ENCODE results near the gene CHADL. TPM values are rescaled to one million over a fixed set of nuclear protein-coding genes. Genes with fewer than 3 reads are reported as not detected.

CHADL gene
- total and polyA plus RNA-seq, 4 experiments from 2014 or later: 0.10 to 1.0 (median 0.47) TPM

- Histone ChIP-seq H3K9me3 (ENCODE audit: control insufficient read depth in 1 of 2, low read length in 2 of 2) (no peaks in the 10 kb centered on the region), H3K27ac (ENCODE audit: low read depth, low read length) (peak within 1 kb of the TSS; percentile 85), H3K27me3 (ENCODE audit: insufficient read depth, low read length) (no peaks in the 10 kb centered on the region), H3K36me3 (ENCODE audit: insufficient read depth, low read length) (peaks cover 6% of the 10 kb centered on the region), H3K4me3 (ENCODE audit: low read length in 2 of 2) (peak within 1 kb of the TSS; percentile 73 to 95), H3K4me1 (ENCODE audit: insufficient read depth, low read length) (peaks cover 18% of the 10 kb centered on the region)
- intact Hi-C loops (cut with micrococcal nuclease): loop anchor here (1.0 to 5.0 kb wide), 6 partner anchors 8 to 568 kb away; partner anchors contain the start of genes MRTFA, RANGAP1, RBX1 and XPNPEP3
- peak; percentile 97 to 99 (median 98) for DNase-seq
- Mint-ChIP-seq H3K36me3 (peaks cover 10 to 18% of the 10 kb centered on the region in 2 donors), H3K4me3 (peak within 1 kb of the TSS; percentile 93 to 99 (median 96)), H3K4me1 (peaks cover 15 to 40% (median 23%) of the 10 kb centered on the region in 4 donors), H3K9me3 (no peaks in the 10 kb centered on the region), H3K27ac (peak within 1 kb of the TSS; percentile 84 to 97 (median 93)), H3K27me3 (peaks cover 3 to 6% of the 10 kb centered on the region in 2 donors)
- POLR2A ChIA-PET (ENCODE audit: partially characterized antibody): interaction anchor here (0.5 to 0.7 kb wide), 2 partner anchors 32 to 135 kb away, joined by 3 read pairs; no protein-coding TSS in a partner anchor
- CTCF ChIA-PET (ENCODE audit: partially characterized antibody): interaction anchor here (0.8 kb wide), 1 partner anchor 32 kb away, joined by 3 read pairs; no protein-coding TSS in a partner anchor
Measured at GRCh38 chr22:41204992-41205900, 35.5 kb downstream of the CHADL start, which contains the start of gene L3MBTL2. TSS of gene L3MBTL2 (plus strand) at chr22:41205312. CDS start at chr22:41205363, 51 bp downstream.

- H3K4me1 Mint-ChIP-seq: peaks cover 15 to 34% (median 21%) of the 10 kb centered on the region in 4 donors
Measured at GRCh38 chr22:41204066-41204465, 36.7 kb downstream of the CHADL start.

GRCh38 chr22:41203118-41203517 lies 37.6 kb downstream of the CHADL start:
- CTCF ChIA-PET (ENCODE audit: partially characterized antibody): no interaction called here
- Histone ChIP-seq H3K27me3 (ENCODE audit: insufficient read depth, low read length) (no peaks in the 10 kb centered on the region), H3K27ac (ENCODE audit: low read depth, low read length) (no peak overlapping the region), H3K9me3 (ENCODE audit: control insufficient read depth in 1 of 2, low read length in 2 of 2) (no peaks in the 10 kb centered on the region), H3K4me3 (ENCODE audit: low read length in 2 of 2) (no peak overlapping the region), H3K4me1 (ENCODE audit: insufficient read depth, low read length) (peaks cover 25% of the 10 kb centered on the region), H3K36me3 (ENCODE audit: insufficient read depth, low read length) (no peaks in the 10 kb centered on the region)
- H3K4me1 Mint-ChIP-seq: peaks cover 16 to 34% (median 24%) of the 10 kb centered on the region in 4 donors
- DNase-seq: no peak
- H3K9me3 Mint-ChIP-seq: no peaks in the 10 kb centered on the region
- peaks cover 3 to 6% of the 10 kb centered on the region in 2 donors for H3K27me3 Mint-ChIP-seq
- intact Hi-C loops (cut with micrococcal nuclease): no loop called here
- POLR2A ChIA-PET (ENCODE audit: partially characterized antibody): no interaction called here
- no peak overlapping the region for H3K27ac Mint-ChIP-seq
- no peak overlapping the region for H3K4me3 Mint-ChIP-seq
- peaks cover 4 to 8% of the 10 kb centered on the region in 2 donors for H3K36me3 Mint-ChIP-seq

More at GRCh38 chr22:41204066-41204465, 36.7 kb downstream of the CHADL start:
- H3K36me3 ChIP-seq (ENCODE audit: insufficient read depth, low read length): no peaks in the 10 kb centered on the region
- CTCF ChIA-PET (ENCODE audit: partially characterized antibody): no interaction called here
- peak overlapping the region in 4 of 8 donors; percentile 11 to 61 (median 40) for H3K4me3 Mint-ChIP-seq
- H3K27ac ChIP-seq (ENCODE audit: low read depth, low read length): no peak overlapping the region
- POLR2A ChIA-PET (ENCODE audit: partially characterized antibody): no interaction called here
- no peaks in the 10 kb centered on the region for H3K9me3 ChIP-seq (ENCODE audit: control insufficient read depth in 1 of 2, low read length in 2 of 2)
- H3K4me3 ChIP-seq (ENCODE audit: low read length in 2 of 2): no peak overlapping the region
- no peak for DNase-seq
- peaks cover 18% of the 10 kb centered on the region for H3K4me1 ChIP-seq (ENCODE audit: insufficient read depth, low read length)
- peaks cover 3 to 6% of the 10 kb centered on the region in 2 donors for H3K27me3 Mint-ChIP-seq
- intact Hi-C loops (cut with micrococcal nuclease): loop anchor here (2.0 kb wide), 3 partner anchors 83 to 567 kb away; partner anchors contain the start of genes MRTFA and RANGAP1
- peaks cover 4 to 11% of the 10 kb centered on the region in 2 donors for H3K36me3 Mint-ChIP-seq
- peak overlapping the region in 4 of 7 donors; percentile 49 to 90 (median 84) for H3K27ac Mint-ChIP-seq
- no peaks in the 10 kb centered on the region for H3K27me3 ChIP-seq (ENCODE audit: insufficient read depth, low read length)
- no peaks in the 10 kb centered on the region for H3K9me3 Mint-ChIP-seq

- Histone ChIP-seq H3K9me3 (ENCODE audit: control insufficient read depth in 1 of 2, low read length in 2 of 2) (no peaks in the 10 kb centered on the region), H3K27me3 (ENCODE audit: insufficient read depth, low read length) (no peaks in the 10 kb centered on the region), H3K36me3 (ENCODE audit: insufficient read depth, low read length) (no peaks in the 10 kb centered on the region), H3K4me3 (ENCODE audit: low read length in 2 of 2) (no peak overlapping the region), H3K27ac (ENCODE audit: low read depth, low read length) (no peak overlapping the region), H3K4me1 (ENCODE audit: insufficient read depth, low read length) (peaks cover 21% of the 10 kb centered on the region)
- CTCF ChIA-PET (ENCODE audit: partially characterized antibody): interaction anchor here (1.2 kb wide), 1 partner anchor 36 kb away, joined by 3 read pairs; no protein-coding TSS in a partner anchor
- no peak overlapping the region for H3K4me3 Mint-ChIP-seq
- intact Hi-C loops (cut with micrococcal nuclease): no loop called here
- peak overlapping the region in 1 of 7 donors; percentile 48 for H3K27ac Mint-ChIP-seq
- H3K4me1 Mint-ChIP-seq: peaks cover 15 to 32% (median 26%) of the 10 kb centered on the region in 4 donors
- peaks cover 4 to 8% of the 10 kb centered on the region in 2 donors for H3K36me3 Mint-ChIP-seq
- POLR2A ChIA-PET (ENCODE audit: partially characterized antibody): no interaction called here
- H3K27me3 Mint-ChIP-seq: peaks cover 3 to 6% of the 10 kb centered on the region in 2 donors
- DNase-seq: no peak
- H3K9me3 Mint-ChIP-seq: no peaks in the 10 kb centered on the region
Measured at GRCh38 chr22:41201141-41201540, 39.6 kb downstream of the CHADL start.

- peaks cover 6 to 17% (median 13%) of the 10 kb centered on the region in 4 donors for H3K4me1 Mint-ChIP-seq
- Histone ChIP-seq H3K27ac (ENCODE audit: low read depth, low read length) (peak overlapping the region; percentile 50), H3K27me3 (ENCODE audit: insufficient read depth, low read length) (no peaks in the 10 kb centered on the region), H3K36me3 (ENCODE audit: insufficient read depth, low read length) (no peaks in the 10 kb centered on the region), H3K4me1 (ENCODE audit: insufficient read depth, low read length) (peaks cover 11% of the 10 kb centered on the region), H3K9me3 (ENCODE audit: control insufficient read depth in 1 of 2, low read length in 2 of 2) (no peaks in the 10 kb centered on the region), H3K4me3 (ENCODE audit: low read length in 2 of 2) (peak overlapping the region; percentile 91 to 93)
- CTCF ChIA-PET (ENCODE audit: partially characterized antibody): interaction anchor here (0.7 to 1.3 kb wide), 4 partner anchors 9 to 275 kb away, joined by 3 to 6 read pairs (median 4); no protein-coding TSS in a partner anchor
- peak overlapping the region; percentile 17 to 92 (median 69) for H3K27ac Mint-ChIP-seq
- POLR2A ChIA-PET (ENCODE audit: partially characterized antibody): interaction anchor here (0.5 to 2.5 kb wide), 11 partner anchors 9 to 341 kb away, joined by 3 to 7 read pairs (median 3); partner anchors contain the start of genes EP300, RBX1, ST13 and XPNPEP3
- peak overlapping the region; percentile 90 to 96 (median 92) for H3K4me3 Mint-ChIP-seq
- DNase-seq: peak; percentile 33 to 71 (median 42)
- no peaks in the 10 kb centered on the region for H3K27me3 Mint-ChIP-seq
- intact Hi-C loops (cut with micrococcal nuclease): no loop called here
- H3K9me3 Mint-ChIP-seq: no peaks in the 10 kb centered on the region
- no peaks in the 10 kb centered on the region for H3K36me3 Mint-ChIP-seq
Measured at GRCh38 chr22:41198027-41198580, 42.6 kb downstream of the CHADL start.

GRCh38 chr22:41197038-41197972 lies 43.4 kb downstream of the CHADL start:
- CTCF ChIA-PET (ENCODE audit: partially characterized antibody): interaction anchor here (1.2 to 1.3 kb wide), 3 partner anchors 10 to 275 kb away, joined by 3 to 6 read pairs (median 5); no protein-coding TSS in a partner anchor
- peaks cover 6 to 17% (median 13%) of the 10 kb centered on the region in 4 donors for H3K4me1 Mint-ChIP-seq
- Histone ChIP-seq H3K4me3 (ENCODE audit: low read length in 2 of 2) (peak overlapping the region; percentile 91 to 93), H3K27ac (ENCODE audit: low read depth, low read length) (peak overlapping the region; percentile 50), H3K9me3 (ENCODE audit: control insufficient read depth in 1 of 2, low read length in 2 of 2) (no peaks in the 10 kb centered on the region), H3K27me3 (ENCODE audit: insufficient read depth, low read length) (no peaks in the 10 kb centered on the region), H3K4me1 (ENCODE audit: insufficient read depth, low read length) (peaks cover 11% of the 10 kb centered on the region), H3K36me3 (ENCODE audit: insufficient read depth, low read length) (no peaks in the 10 kb centered on the region)
- peak overlapping the region; percentile 90 to 96 (median 92) for H3K4me3 Mint-ChIP-seq
- POLR2A ChIA-PET (ENCODE audit: partially characterized antibody): interaction anchor here (0.5 to 2.5 kb wide), 11 partner anchors 9 to 341 kb away, joined by 3 to 7 read pairs (median 3); partner anchors contain the start of genes EP300, RBX1, ST13 and XPNPEP3
- H3K27ac Mint-ChIP-seq: peak overlapping the region; percentile 17 to 92 (median 71)
- H3K27me3 Mint-ChIP-seq: no peaks in the 10 kb centered on the region
- peak; percentile 70 to 83 (median 74) for DNase-seq
- no peaks in the 10 kb centered on the region for H3K9me3 Mint-ChIP-seq
- no peaks in the 10 kb centered on the region for H3K36me3 Mint-ChIP-seq
- intact Hi-C loops (cut with micrococcal nuclease): loop anchor here (1.0 kb wide), 2 partner anchors 8 to 89 kb away; partner anchors contain the start of genes L3MBTL2 and RANGAP1

Data from CD4-positive, alpha-beta memory T cell (primary cell).